HG03378 (cell line): ENCODE data around the gene LRRC7.
A peak's percentile ranks its signal among the peaks of the same experiment; 100 is the strongest.

ENCODE experiments used
- ATAC-seq: cut with Tn5 transposase; IDR thresholded peaks from one replicate; pipeline ENCODE4 v1.9.1; 2021; ENCODE audit warnings: mild to moderate bottlenecking, moderate library complexity; ENCODE audit not compliant: unreplicated experiment

Gene LRRC7

GRCh38 chr1:70079546-70079945, 511.8 kb downstream of the LRRC7 start:
- no peak for ATAC-seq

- peak; percentile 71 for ATAC-seq
Observed at GRCh38 chr1:70083519-70083918, 515.8 kb downstream of the LRRC7 start.

- ATAC-seq = no peak
Observed at GRCh38 chr1:70084314-70084915, 516.7 kb downstream of the LRRC7 start.

- no peak for ATAC-seq
Observed at GRCh38 chr1:70085521-70085920, 517.8 kb downstream of the LRRC7 start.

- ATAC-seq = no peak
Observed at GRCh38 chr1:70086897-70087296, 519.2 kb downstream of the LRRC7 start.

GRCh38 chr1:70090141-70090540, 522.4 kb downstream of the LRRC7 start:
- ATAC-seq = no peak

GRCh38 chr1:70090875-70091274, 523.2 kb downstream of the LRRC7 start:
- no peak for ATAC-seq

GRCh38 chr1:70091811-70092210, 524.1 kb downstream of the LRRC7 start:
- no peak for ATAC-seq

- no peak for ATAC-seq
Observed at GRCh38 chr1:70092526-70092925, 524.8 kb downstream of the LRRC7 start.

- no peak for ATAC-seq
Observed at GRCh38 chr1:70093250-70093975, 525.7 kb downstream of the LRRC7 start.

- ATAC-seq = no peak
Observed at GRCh38 chr1:70101231-70101630, 533.5 kb downstream of the LRRC7 start.

GRCh38 chr1:70101774-70102173, 534.1 kb downstream of the LRRC7 start:
- ATAC-seq = no peak

- ATAC-seq = no peak
Observed at GRCh38 chr1:70103770-70104169, 536.0 kb downstream of the LRRC7 start.

GRCh38 chr1:70109241-70109640, 541.5 kb downstream of the LRRC7 start:
- no peak for ATAC-seq

GRCh38 chr1:70112838-70113237, 545.1 kb downstream of the LRRC7 start:
- ATAC-seq = no peak

- no peak for ATAC-seq
Observed at GRCh38 chr1:70115315-70115714, 547.6 kb downstream of the LRRC7 start.

GRCh38 chr1:70117046-70117445, 549.3 kb downstream of the LRRC7 start:
- no peak for ATAC-seq

GRCh38 chr1:70134148-70134547, 566.4 kb downstream of the LRRC7 start:
- ATAC-seq = no peak

- no peak for ATAC-seq
Observed at GRCh38 chr1:70140343-70140742, 572.6 kb downstream of the LRRC7 start.

- ATAC-seq = no peak
Observed at GRCh38 chr1:70140894-70141293, 573.2 kb downstream of the LRRC7 start.

GRCh38 chr1:70142075-70142474, 574.4 kb downstream of the LRRC7 start:
- ATAC-seq = no peak

- no peak for ATAC-seq
Observed at GRCh38 chr1:70143048-70143659, 575.4 kb downstream of the LRRC7 start.
